ENCODE results near the gene SCN1B. TPM values are rescaled to one million over a fixed set of nuclear protein-coding genes. Genes with fewer than 3 reads are reported as not detected.

SCN1B gene
- total RNA-seq, 1 experiment from 2014 or later, result 8.0 TPM

- TF ChIP-seq ZSCAN18 (CRISPR knock-in tag; IDR thresholded peaks at IDR 0.05) (no peak), NFYB (CRISPR knock-in tag; conservative IDR thresholded peaks at IDR 0.05; ENCODE audit: low read depth) (no peak), KAT7 (CRISPR knock-in tag; IDR thresholded peaks at IDR 0.05; ENCODE audit: borderline replicate concordance) (no peak), AFF4 (CRISPR knock-in tag; IDR thresholded peaks at IDR 0.05; ENCODE audit: borderline replicate concordance) (no peak), ZNF219 (CRISPR knock-in tag; IDR thresholded peaks at IDR 0.05; ENCODE audit: borderline replicate concordance) (no peak), ZNF396 (CRISPR knock-in tag; IDR thresholded peaks at IDR 0.05; ENCODE audit: borderline replicate concordance) (no peak), RORB (CRISPR knock-in tag; IDR thresholded peaks at IDR 0.05) (no peak)
Measured at GRCh38 chr19:35022460-35022859, 7.8 kb upstream of the SCN1B start (continued).

GRCh38 chr19:35023428-35023827 is 6.8 kb upstream of the SCN1B start:
- TF ChIP-seq NR1H2 (CRISPR knock-in tag; IDR thresholded peaks at IDR 0.05), result no peak
- TF ChIP-seq ATF1 (CRISPR knock-in tag; IDR thresholded peaks at IDR 0.05), result no peak
- TF ChIP-seq ZNF512 (CRISPR knock-in tag; IDR thresholded peaks at IDR 0.05; ENCODE audit: borderline replicate concordance), result no peak
- no peak for TF ChIP-seq SMAD3 (CRISPR knock-in tag; IDR thresholded peaks at IDR 0.05; ENCODE audit: borderline replicate concordance)
- no peak for TF ChIP-seq GTF2I (CRISPR knock-in tag; conservative IDR thresholded peaks at IDR 0.05)
- no peak for TF ChIP-seq ZNF219 (CRISPR knock-in tag; IDR thresholded peaks at IDR 0.05; ENCODE audit: borderline replicate concordance)
- no peak for TF ChIP-seq JAZF1 (CRISPR knock-in tag; IDR thresholded peaks at IDR 0.05)
- no peak for TF ChIP-seq ETV6 (CRISPR knock-in tag; IDR thresholded peaks at IDR 0.05)
- no peak for TF ChIP-seq RORB (CRISPR knock-in tag; IDR thresholded peaks at IDR 0.05)
- TF ChIP-seq ZNF423 (CRISPR knock-in tag; IDR thresholded peaks at IDR 0.05), result no peak
- no peak for TF ChIP-seq NFATC4 (CRISPR knock-in tag; IDR thresholded peaks at IDR 0.05)
- no peak for TF ChIP-seq ZNF281 (CRISPR knock-in tag; IDR thresholded peaks at IDR 0.05)
- TF ChIP-seq ZNF416 (CRISPR knock-in tag; IDR thresholded peaks at IDR 0.05), result no peak
- TF ChIP-seq FOXK1 (CRISPR knock-in tag; IDR thresholded peaks at IDR 0.05), result no peak
- no peak for TF ChIP-seq ZBTB21 (CRISPR knock-in tag; IDR thresholded peaks at IDR 0.05; ENCODE audit: borderline replicate concordance)
- TF ChIP-seq CTCF (IDR thresholded peaks at IDR 0.05), result no peak
- TF ChIP-seq CREB1 (CRISPR knock-in tag; IDR thresholded peaks at IDR 0.05), result no peak
- TF ChIP-seq ZNF671 (CRISPR knock-in tag; IDR thresholded peaks at IDR 0.05), result no peak
- TF ChIP-seq IRF1 (CRISPR knock-in tag; IDR thresholded peaks at IDR 0.05), result no peak
- H3K27ac Mint-ChIP-seq, result no peak overlapping the region
- ATAC-seq, result no peak
- ChIA-PET CTCF (no interaction called here), POLR2A (no interaction called here)
- DNase-seq (ENCODE audit: low spot score), result no peak
- peaks cover 4% of the 10 kb centered on the region for H3K27me3 Mint-ChIP-seq (ENCODE audit: low read depth)
- H3K4me1 Mint-ChIP-seq, result no peaks in the 10 kb centered on the region
- no peak overlapping the region for H3K4me3 Mint-ChIP-seq
- H3K36me3 Mint-ChIP-seq, result peaks cover 77% of the 10 kb centered on the region
- no peaks in the 10 kb centered on the region for H3K9me3 Mint-ChIP-seq
